ENCODE results near the gene CNTFR.

Gene CNTFR

GRCh38 chr9:34522091-34522887 lies 67.2 kb downstream of the CNTFR start:
- no peak for DNase-seq

DNA sequence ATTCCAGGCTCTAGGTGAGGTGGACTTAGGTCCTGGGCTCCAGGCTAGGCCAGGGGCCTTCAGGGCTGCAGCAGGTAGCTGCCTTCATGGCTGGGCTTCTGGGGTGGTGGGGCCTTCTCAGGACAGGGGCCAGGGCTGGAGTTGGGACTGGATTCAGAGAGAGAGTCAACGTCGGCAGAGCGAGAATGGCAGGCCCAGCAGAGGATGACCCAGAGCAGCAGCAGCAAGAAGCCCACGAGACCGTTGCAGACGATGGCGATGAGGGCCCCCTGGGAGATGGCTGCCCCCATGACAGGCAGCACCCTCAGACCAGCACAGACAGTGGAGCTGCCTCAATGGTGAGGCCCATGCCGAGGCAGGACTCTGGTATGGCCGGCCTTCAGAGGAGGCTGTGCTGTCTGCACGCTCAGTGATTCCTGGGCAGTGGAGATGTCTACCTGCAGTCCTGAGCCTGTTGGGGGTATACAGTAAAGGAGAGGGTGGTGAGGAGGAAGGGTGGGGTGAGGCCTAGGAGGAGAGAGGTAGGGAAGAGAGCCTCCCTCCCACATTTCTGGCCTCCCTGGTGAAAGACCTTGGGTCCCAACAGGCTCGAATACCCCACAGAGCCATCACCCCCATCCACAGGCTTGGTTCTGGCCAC lies 68.0 kb downstream of the CNTFR start:
- DNase-seq = no peak

DNA sequence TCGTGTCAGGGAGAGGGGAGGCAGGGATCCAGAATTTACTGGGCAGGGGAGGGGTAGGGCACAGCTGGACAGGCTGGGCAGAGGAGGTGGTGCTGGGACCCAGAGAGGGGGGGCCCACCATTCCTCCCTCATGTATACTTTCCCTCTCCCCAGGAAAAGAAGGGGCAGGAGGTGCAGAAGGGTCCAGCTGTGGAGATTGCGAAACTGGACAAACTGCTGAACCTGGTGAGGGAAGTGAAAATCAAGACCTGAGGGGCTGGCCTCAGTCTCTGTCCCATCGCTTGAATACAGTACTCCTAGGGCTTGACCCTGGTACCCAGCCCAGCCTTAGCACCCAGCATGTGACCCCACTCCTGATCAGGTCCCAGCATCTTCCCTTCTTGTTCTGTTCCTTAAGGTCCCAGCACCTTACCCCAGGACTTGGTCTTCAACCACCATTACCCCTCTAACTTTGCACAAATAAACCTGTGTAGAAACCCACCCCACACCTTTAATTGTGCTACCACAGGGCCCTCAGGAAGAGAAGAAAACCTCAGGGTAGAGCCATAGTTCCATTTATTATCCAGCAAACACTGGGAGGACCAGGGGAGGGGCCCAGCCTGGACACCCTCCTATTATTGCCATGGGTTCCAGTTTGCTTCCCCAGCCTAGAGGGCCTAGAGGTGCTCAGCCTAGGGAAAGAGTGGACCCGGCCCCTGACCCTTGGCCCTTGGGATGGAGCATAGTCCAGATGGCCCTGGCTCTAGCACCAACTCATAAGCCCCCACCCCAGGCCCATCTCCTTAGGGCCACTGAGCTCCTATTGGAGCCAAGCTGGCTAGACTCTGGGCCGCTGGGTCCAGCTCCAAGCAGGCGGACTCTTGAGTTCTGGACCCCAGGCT lies 68.8 kb downstream of the CNTFR start:
- no peak for DNase-seq

DNA sequence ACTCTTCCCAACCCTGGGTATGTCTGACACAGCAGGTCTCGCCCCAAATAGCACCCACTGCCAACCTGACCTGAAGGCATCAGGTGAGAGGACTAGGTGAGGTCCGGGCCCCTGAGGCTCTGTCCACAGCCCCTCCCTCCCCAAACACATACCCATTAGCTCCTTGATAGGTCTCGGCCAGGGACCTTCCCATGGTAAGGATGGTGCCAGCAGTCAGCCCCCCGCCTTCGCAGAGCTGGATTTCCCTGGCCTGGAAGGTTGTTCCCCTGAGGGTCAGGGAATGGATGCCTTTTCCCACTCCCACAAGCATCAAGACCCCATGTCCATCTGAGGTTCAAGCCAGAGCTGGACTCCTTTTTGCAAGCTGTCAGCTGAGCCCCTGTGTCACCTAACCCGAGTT lies 69.4 kb downstream of the CNTFR start:
- DNase-seq = no peak

DNA sequence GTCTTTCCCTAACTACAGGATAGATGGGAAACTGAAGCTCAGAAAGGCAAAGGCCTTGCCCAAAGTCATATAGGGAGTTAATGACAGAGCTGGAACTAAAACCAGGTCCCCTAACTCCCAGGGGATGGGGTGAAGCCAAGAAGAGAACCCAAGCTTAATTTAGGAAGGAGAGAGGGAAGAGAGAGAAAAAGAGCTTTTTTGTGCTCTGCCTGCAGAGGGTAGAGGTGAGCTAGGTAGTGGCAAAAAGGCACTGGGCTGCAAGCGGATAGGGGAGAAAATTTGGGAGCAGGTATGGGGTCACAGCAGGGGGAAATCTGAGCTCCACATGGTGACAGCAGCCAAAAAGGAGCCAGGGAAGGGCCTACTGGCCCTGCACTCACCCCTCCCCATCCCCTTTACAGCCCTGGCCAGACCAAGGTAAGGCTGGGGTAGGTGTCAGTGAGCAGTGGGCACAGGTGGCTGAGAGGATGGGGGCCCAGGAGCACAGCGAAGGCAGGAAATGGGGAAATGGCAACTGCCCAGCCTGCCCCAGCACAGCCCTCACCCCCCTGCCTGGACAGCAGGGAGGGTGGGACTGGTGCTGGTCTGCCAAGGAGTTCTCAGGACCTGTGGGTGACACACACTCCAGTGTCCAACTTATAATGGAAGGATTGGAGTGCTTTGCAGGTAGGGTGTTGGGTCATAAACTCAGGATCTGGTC lies 70.1 kb downstream of the CNTFR start:
- DNase-seq = no peak

GRCh38 chr9:34518896-34519295 lies 70.6 kb downstream of the CNTFR start:
- no peak for DNase-seq

- DNase-seq = no peak
Measured at GRCh38 chr9:34518110-34518616, 71.4 kb downstream of the CNTFR start.

DNA sequence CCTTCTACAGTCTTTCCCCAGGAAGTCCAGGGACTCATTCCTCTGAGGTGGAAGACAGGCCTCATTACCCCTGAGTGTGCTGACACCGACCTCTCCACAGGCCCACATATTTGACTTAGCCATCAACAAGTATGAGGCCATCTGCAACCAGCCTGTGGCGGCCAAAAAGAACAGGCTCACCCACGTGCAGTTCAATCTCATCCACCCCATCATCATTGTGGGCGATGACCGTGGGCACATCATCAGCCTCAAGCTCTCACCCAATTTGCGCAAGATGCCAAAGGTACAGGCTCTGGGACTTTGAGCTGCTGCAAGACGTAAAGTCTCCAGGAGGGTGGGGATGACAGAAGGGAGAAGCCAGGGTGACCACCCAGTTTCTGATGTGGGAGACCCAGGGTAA lies 72.3 kb downstream of the CNTFR start:
- no peak for DNase-seq

DNA sequence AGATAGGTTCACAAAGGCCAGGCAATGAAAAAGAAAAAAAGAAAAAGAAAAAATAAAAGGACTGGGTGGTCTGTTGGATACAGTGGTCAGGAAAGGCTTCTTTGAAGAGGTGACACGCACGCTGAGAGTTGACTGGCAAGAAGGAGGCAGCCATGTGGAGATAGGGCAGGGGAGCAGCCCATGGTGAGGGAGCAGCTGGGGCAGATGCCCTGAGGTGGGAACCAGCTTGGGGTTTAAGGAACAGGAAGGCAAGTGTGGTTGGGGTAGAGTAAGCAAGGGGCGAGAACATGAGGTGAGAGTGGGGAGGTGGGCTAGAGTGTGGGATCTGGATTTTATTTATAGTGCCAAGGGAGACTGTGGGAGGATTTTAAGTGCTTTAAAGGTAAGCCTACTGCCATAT lies 73.6 kb downstream of the CNTFR start:
- no peak for DNase-seq

DNA sequence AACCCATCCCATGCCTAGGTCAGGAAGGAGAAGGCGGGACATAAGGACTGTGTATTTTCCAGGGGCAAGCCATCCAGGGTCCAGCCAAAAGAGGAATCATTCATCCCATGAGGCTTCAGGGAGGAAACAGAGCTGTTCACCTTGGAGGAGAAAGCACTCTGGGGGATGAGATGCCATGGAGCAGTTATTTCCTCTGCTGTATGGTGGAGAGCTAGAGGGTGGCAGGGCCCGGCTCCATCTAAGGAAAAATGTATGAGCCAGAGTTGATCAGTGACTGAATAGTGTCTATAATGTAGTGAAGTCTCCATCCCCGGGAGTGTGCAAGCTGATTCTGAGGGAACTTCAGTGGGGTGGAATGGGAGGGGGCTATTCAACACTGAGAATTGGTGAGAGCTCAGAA lies 74.7 kb downstream of the CNTFR start:
- no peak for DNase-seq

- no peak for DNase-seq
Measured at GRCh38 chr9:34514401-34514800, 75.1 kb downstream of the CNTFR start.

DNA sequence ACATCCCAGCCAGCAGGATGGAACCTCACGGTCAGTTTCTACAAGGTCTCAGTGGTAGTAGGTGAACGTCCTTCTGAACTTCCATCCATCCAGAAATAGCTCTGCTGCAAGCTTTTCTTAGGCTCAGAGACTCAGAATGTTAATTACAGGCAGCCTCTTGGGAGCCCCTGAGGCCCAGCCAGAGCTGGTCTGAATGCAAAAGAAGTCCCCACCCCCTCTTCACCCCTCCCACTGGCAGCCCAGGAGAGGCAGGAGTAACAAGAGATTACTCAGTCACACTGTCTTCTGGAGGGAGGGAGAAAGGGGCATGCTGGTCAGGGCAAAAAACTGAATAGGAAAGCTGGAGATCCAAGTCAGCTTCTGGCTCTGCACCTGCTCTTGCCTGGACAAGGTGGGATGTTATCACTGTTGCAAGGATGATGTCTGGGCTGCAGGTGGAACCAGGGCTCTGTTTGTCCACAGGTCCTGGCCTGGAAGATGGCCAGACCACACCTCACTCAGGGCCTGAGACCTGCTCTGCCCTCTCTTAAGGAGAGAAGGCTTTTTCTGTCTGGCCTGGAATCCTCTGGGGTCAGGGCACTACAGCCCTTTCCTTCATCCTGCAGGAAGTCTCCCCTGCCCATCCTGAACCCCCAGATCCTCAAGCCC lies 75.8 kb downstream of the CNTFR start:
- DNase-seq = no peak

GRCh38 chr9:34512131-34513078 lies 77.1 kb downstream of the CNTFR start:
- no peak for DNase-seq

GRCh38 chr9:34510497-34511468 lies 78.7 kb downstream of the CNTFR start:
- DNase-seq = no peak

GRCh38 chr9:34508951-34509350 lies 80.6 kb downstream of the CNTFR start:
- no peak for DNase-seq

DNA sequence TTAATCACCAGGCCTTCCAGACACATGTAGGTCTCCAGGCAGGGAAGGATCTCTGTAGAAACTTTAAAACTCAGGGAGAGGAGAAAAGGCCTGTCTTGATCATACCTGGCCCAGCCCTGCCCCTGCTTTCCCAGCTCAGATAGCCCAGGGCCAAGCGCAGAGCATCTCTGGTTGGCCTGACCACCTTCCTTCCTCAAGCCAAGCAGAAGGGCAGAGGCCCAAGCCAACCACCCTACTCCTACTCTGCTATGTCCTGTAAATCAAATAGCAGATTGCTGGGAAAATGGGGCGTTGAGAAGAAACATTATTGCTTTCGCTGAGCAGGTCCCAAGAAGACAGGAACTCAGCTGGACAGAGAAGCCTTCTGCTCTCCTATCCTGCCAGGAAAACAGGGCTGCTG lies 81.1 kb downstream of the CNTFR start:
- no peak for DNase-seq

- DNase-seq = no peak
Measured at GRCh38 chr9:34507966-34508365, 81.6 kb downstream of the CNTFR start.

- no peak for DNase-seq
Measured at GRCh38 chr9:34507556-34507955, 82.0 kb downstream of the CNTFR start.

DNA sequence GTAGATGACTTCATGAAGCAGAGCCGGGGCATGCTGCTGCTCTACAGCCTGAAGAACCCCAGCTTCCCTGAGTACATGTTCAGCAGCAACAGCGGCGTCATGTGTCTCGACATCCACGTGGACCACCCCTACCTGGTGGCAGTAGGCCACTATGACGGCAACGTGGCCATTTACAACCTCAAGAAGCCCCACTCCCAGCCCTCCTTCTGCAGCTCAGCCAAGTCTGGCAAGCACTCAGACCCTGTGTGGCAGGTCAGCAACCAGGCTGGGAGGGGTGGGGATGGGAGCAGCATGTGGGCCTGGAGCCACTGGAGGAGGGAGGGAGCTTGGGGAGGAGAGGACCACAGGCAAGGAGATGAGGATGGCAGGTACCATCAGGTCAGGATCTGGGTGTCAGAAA lies 82.9 kb downstream of the CNTFR start:
- DNase-seq = no peak

Data from T-helper 9 cell (primary cell).